Stomach (tissue), 4 donors: ENCODE results near the gene AGAP1.

Experiments used
- POLR2A ChIP-seq, 4 donors: fragments of 450-650 bp; IDR thresholded peaks; one replicate each; pipeline ENCODE4 v1.6.1; 2016; ENCODE audit warnings: antibody characterized with exemption in 4 of 4, control low read depth in 2 of 4, mild to moderate bottlenecking in 1 of 4, moderate library complexity in 1 of 4
- TF ChIP-seq, protein P1 (sequence below), 7 experiments: fragments of 450-650 bp in 4 of 7; fragments of 200-600 bp in 3 of 7; sonication (generic) in 3 of 7; IDR thresholded peaks; one replicate each; pipeline ENCODE4 v1.5.1; 2016 to 2019; ENCODE audit warnings: antibody characterized with exemption in 7 of 7, control low read depth in 2 of 7, mild to moderate bottlenecking in 1 of 7

DNA sequence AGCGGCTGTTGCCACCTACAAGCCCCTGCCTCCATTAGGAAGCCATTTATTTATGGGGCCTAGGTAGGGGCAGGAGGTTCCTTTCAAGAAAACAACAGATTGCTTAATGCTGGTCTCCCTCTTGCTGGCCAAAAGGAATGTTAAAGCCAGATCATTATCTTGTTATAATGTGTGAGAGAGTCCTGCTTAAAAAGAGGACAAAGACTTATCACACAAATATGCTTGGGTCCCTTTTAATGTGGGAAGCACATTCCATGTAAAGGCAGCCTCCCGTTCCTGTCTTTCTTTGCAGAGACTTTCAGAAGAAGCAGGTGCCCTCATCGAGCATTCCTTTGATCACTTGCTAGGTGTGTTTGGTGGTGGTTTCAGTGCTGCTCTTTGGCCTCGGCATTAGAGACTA is 76.4 kb downstream of the AGAP1 start:
- TF ChIP-seq, protein P1, sequence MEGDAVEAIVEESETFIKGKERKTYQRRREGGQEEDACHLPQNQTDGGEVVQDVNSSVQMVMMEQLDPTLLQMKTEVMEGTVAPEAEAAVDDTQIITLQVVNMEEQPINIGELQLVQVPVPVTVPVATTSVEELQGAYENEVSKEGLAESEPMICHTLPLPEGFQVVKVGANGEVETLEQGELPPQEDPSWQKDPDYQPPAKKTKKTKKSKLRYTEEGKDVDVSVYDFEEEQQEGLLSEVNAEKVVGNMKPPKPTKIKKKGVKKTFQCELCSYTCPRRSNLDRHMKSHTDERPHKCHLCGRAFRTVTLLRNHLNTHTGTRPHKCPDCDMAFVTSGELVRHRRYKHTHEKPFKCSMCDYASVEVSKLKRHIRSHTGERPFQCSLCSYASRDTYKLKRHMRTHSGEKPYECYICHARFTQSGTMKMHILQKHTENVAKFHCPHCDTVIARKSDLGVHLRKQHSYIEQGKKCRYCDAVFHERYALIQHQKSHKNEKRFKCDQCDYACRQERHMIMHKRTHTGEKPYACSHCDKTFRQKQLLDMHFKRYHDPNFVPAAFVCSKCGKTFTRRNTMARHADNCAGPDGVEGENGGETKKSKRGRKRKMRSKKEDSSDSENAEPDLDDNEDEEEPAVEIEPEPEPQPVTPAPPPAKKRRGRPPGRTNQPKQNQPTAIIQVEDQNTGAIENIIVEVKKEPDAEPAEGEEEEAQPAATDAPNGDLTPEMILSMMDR (IDR thresholded peaks at IDR 0.05), result no peak
- TF ChIP-seq POLR2A (IDR thresholded peaks at IDR 0.05), result no peak
